NCI-H1436 treated with DMSO at 0.1 percent for 48 hours (cell line): Measurements from ENCODE around the gene CTNNA2.
A peak's percentile ranks its signal among the peaks of the same experiment; 100 is the strongest.

ENCODE experiments used
- DNase-seq: peaks from one replicate; lab custom pipeline; 2025; lab: John Stamatoyannopoulos, UW

The CTNNA2 gene

DNA sequence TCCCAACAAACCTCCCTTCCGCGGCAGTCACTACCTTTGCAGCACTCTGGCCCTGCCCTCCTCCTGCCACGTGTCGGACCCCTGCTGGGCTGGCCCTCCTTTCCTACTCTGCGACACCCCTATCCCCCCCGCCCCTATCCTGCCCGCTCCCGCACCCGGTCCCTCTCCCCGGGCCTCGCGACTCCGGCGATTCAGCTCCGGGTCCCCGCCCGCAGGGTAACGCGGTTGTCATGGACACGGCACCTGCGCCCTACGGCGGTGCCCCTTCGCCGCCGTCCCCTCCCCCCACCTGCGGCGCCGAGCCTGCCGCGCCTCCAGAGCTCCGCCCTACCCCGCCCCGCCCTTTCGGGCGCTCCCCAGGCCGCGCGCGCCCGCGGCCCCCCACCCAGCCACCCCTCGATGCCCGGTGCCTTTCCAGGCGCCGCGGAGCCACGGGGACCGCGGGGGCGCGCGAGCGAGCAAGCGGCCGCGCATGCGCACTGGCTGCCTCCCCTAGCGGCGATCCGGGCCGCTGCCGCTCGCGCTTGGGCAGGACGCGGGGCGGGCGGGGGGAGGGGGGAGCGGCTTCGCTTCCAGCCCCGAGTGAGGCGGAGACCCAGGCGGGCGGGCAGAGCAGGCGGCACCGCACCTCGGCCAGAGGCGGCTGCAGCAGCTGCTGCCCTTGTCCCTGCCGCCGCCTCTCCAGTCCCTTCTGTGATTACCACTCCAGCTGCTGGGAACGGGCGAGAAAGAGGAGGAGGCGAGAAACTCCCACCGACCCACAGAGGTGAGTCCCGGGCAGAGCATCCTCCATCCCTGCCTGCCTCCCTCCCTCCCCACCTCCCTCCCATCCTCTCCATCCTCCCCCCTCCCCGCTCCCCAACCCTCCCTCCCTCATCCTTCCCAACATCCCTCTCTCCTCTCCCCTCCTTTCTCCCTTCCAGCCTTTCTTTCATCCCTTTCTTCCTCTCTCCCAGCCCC, at the start of gene CTNNA2:
Gene CTNNA2 (plus strand): TSS at position 610 of the 960 bp plus-strand sequence.
- DNase-seq, result peak; percentile 19

DNA sequence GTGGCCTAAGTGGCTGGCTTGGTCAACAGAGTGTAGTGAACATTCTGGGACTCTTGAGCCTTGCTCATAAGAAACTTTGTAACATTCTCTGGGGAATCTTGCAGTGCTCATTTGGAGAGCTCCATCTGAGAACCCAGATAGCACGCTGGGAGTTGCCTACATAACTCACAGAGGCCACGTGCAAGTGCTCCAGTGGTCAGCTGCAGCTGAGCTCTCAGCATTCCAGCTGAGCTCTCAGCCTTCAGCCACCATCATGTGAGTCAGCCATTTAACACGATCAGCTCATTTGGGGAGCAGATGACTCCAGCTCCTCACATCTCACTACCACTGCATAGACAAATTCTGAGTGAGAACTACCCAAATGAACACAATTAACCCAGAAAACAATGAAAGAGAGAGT, 25.5 kb upstream of the CTNNA2 start:
- no peak for DNase-seq

DNA sequence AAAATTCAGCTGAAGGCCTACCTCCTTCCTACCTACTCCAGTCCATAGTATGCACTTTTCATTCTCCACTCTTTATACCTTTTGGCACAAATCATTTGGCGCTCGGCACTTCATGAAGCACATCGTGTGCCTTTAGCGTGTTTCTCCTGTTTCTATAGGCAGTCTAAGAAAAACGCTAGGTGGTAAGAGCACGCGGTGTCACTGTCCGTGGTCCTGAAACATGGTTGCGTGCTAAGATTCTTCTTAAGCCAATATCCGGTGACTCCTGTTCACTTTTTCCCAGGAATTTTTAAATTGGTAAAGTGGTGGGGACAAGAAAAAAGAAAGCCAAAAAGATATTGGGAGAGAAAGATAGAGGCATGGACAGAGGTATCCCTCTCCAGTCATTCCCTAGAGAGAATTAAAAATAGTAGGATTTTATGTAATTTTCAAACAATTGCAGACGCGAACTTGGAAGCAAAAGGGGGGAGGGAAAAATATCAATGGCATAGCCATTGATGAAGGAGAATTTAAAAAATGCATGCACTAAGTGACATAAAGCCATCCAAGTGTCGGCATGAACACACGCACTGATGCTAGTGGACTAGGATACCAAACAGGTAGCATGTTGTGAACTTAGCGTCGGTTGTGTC, 1.4 kb upstream of the CTNNA2 start:
- no peak for DNase-seq

DNA sequence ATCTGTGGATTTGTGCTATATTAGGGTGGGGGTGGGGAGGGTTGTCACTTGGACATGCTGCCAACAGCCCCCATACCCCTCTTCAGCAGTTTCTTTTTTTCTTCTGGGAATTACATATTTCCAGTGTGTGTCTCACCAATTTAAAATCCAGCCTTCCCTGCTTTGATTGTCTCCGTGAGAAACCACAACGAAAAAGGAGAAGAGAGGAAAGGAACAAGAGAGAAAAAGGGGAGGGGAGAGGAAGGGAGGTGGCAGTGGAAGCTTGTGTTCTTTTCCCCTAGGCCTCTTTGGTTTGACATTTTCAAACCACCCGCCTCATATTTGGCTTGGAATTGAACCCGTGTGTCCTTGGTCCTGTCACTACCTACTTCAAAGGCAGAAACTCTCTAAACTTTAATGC, 860 bp downstream of the CTNNA2 start:
- no peak for DNase-seq

DNA sequence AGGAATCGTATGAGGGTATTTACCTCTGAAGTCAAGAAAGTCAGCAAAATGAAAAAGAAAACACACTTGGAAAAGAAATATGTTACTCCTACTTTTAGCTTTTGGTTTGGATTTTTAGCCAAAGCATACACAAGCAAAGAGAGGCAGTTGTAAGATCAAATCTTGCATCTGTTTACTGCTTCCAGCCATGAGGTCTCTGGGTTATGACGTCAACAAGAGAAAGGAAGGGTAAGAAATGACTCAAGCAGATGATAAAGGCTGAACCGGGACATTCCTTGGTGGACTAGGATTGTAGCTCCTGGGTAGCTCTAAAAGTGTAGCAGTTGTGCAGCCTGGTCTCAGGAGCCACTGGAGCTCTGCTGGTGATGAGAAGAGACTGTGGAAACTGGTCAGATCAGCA, 16.8 kb downstream of the CTNNA2 start:
- no peak for DNase-seq

DNA sequence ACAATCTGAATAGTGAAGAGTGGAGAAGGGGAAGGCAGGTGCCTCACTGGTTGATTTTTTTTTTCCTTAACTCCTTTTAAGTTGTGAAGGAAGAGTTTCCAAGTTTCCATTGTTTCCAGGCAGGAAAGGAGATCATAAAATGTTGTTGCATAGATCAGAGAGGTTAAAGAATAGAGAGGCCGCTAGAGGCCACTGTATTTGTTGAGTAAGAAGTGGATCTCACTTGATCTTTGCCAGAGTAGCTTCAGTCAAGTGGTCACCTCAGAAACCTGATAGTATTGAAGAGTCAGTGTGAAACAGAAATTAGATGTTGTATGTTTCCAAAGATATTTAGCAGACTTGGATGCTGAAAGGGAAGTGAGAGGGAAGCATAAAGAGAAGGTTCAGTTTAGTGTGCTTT, 17.6 kb downstream of the CTNNA2 start:
- no peak for DNase-seq

DNA sequence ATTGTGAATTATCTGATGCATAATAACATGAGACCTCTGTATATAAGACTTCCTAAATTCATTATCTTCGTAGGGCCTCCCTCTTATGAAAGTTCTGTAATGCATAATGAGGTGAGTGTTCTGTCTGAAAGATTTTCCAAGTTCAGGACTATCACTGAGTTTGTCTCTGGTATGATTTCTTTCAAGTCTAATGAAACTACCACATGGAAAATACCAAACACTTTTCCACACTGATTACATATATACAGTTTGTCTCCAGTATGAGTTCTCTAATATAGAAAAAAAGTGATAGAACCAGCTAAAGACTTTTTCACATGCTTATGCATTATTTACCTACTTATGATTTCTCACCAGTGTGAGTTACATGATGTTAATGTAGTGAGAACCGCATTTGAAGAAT, 34.7 kb downstream of the CTNNA2 start:
- no peak for DNase-seq

DNA sequence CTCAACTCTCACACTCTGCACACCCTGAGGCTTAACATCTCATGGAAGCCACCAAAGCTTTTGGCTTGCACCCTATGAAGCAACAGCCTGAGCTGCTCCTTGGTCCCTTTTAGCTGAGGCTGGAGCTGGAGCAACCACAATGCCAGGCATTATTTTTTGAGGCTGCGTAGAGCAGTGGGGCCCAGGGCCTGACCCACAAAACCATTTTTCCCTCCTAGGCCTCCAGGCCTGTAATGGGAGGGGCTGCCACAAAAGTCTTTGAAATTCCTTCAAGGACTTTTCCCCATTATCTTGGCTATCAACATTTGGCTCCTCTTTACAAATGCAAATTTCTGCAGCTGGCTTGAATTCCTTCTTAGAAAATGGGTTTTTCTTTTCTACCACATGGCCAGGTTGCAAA, 39.8 kb downstream of the CTNNA2 start:
- DNase-seq, result no peak

DNA sequence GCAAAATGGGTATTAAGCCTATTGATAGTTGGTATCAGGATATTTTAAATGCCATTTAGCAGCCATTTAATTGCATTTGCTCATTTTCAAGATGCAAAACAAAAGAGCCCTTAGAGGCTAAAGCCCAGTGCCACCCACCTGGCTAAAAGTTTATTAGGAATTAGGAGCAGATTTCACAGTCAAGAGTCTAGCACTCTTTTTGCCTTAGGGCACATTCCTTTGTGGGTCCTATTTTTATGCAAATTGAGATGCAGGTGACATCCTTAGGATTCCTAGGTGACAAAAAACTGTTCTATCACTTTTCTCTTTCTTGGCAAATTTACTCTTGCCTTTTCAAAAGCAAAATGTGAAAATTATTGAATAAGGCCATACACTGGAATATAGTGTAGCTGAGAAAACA, 42.0 kb downstream of the CTNNA2 start:
- no peak for DNase-seq

DNA sequence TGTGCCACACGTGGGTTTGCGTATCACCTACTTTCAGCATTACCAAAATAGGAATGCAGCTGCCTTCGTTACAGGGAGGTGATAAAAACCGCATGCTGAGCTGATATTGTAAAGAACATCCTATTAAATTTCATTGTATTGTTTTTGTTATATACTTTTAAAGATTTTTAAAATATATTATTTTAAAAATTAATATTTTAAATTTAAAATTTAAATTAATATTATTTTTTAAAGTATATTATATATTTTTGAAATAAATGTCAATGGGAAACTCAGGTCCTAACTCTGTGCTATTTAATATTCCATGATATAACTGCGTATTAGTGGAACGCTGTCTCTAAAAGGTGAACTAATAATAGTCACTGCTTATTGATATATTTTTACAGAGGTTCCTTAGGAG, 51.2 kb downstream of the CTNNA2 start:
- no peak for DNase-seq

DNA sequence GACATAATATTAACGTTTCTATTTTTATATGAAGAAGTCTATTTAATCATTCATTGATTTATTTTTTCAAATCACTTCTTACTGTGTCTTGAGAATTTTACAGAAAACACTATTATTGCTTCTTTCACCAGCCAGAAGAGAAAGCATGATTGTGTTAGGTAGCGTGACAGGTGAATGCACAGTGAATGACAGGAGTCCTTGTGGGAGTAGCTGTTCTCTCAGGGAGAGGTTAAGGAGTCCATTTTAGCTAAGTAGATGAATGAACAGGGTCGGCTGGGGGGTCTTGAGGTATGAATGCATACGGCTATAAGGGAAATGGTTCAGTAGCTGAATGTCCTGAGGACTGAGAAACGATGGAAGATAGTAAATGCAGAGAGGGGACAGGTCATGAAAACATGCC, 56.2 kb downstream of the CTNNA2 start:
- no peak for DNase-seq

DNA sequence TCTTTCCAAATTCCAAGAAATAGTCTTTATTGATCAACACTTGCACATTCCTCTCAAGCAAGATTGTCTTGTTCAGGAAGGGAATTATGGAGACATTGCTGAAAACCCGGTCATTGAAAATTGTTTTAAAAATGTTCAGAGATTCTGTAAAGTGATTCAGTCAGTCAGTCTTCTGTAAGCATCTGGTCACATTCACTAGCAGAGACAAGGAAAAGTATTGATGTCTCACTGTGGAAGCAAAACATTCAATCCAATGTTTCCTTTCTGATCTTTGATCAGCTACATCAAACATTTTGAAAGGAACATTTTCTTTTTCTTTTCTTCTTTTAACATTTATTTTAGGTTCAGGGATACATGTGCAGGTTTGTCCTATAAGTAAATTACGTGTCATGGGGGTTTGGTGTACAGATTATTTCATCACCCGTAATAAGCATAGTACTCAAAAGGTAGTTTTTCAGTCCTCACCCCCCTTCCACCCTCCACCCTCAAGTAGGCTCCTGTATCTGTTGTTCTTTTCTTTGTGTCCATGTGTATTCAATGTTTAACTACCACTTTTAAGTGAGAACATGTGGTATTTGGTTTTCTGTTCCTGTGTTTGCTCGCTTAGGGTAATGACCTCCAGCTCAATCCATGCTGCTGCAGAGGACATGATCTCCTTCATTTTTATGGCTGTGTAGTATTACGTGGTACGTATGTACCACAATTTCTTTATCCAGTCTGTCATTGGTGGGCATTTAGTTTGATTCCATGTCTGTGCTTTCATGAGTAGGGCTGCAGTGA, 61.2 kb downstream of the CTNNA2 start:
- no peak for DNase-seq

DNA sequence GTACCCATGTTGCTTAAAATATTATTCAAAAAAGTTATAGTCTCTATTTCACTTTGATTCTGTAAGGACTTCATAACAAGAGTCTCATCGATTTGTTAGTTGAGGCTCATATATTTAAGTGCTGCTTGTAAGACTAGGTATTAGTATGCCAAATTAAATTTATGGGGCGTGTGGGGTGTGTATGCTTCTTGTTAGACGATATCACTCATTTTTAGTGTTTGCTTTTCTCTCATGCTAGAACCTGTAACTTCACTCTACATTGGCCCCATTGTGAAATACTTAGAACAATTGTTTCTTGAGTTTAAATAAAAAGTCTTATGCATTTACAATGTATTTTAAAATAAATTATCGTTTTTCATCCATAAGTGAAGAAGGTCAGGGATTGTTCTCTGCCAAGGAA, 63.6 kb downstream of the CTNNA2 start:
- DNase-seq, result no peak

DNA sequence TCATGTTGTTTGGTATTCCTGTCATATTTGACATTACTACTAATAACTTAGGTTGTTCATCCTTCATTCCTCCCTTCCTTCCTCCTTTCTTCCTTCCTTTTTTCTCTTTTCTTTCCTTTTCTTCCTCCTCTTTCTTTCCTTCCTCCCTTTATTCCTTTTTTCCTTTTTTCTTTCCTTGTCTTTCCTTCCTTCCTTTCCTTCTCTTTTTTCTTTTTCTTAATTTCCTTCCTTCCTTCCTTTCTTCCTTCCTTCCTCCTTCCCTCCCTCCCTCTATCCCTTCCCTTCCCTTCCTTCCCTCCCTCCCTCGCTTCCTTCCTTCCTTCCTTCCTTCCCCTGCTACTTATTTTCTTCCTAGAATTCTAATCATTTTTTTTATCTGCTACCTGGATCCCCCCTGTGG, 66.1 kb downstream of the CTNNA2 start:
- DNase-seq, result no peak

DNA sequence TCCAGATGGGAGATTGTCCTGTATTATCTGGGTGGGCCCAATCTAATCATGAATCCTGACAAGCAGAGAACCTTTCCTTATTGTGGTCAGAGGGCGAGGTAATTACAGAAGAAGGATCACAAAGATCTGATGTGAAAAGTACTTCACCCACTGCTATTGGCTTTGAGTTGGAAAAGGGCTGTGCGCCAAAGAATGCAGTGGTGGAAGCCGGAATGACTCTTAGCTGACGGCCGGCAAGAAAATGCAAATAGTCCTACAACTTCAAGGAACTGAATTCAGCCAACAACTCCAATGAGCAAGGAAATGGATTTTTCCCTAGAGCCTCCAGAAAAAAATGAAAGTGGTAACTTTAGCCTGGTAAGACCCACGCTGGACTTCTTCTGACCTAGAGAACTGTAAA, 67.3 kb downstream of the CTNNA2 start:
- no peak for DNase-seq

DNA sequence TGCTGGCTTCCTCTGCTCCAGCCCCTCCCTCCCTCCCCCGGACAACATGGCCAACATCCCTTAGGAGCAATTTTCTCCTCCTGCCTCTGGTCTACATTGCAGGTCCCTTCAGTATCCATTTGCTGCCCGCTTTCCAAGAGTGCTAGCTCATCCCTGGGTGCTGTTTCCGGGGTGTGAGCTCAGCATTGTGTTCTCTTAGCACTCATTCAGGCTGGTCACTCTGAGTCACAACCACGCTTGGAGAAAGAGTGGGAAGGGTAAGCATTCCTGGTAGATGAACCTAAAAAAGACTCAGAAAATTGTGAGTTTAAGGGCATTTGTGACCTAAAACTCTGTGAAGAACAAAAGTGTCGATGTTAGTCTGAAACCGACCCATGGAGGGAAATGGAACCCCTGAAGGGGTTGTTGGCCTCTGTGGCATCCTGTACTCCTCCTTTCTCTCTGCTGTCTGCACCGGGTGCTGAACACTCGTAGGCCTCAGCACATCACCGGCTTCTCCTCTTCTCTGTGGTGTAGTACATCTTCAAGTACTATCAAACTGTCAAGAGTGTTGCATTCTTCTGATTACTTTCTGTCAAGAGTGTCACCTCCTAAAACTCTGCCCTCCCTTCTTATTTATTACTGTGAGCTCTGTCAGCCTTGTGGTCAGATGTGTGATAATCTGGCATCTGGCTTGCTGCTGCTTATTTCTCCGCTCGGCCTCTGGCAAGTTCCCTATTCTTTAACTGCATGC, 73.0 kb downstream of the CTNNA2 start:
- DNase-seq, result no peak

DNA sequence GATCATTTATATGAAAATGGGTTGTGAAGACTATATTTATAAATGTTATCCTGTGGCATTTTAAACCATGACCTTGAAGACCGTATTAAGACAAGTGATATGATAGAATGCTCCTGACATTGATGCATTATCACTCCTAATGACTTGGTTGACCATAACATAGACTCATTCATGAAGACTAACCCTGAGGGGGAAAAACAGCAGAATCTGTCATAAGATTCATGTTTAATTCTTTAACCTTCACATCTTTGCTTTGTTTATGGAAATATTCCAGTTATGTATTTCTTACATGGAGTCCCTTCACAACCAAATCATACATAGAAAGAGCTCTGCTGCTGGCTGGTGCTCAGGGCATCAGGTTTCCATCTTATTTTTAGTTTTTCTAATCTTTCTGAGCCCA, 78.4 kb downstream of the CTNNA2 start:
- DNase-seq, result no peak

DNA sequence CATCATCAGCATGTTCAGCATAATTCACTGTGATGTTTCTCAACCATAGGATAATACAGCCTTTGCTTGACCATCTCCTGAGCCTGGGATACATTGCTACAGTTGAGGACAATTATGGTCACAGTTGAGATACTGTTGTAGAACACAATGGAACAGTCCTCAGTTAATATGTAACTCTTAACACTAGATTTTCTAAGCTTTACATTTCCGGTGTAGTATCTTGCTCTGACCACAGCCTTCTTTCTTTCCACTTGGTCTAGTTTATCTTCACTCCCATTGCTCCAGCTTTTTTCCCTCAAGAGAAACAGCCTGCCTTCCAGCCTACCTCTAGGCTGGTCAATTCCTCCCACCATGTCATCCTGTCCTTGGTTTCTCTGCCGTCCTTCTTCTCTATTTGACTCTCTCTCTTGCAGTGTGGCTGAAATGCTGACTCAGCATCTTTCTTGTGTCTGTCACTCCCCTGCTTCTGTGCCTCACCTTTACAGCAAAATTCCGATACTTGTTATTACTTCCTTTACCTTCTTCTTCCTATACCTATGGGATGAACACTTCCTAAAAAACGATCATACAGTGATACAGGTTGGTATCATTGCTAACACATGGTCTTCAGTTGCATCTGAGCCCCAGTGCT, 80.5 kb downstream of the CTNNA2 start:
- DNase-seq, result no peak

DNA sequence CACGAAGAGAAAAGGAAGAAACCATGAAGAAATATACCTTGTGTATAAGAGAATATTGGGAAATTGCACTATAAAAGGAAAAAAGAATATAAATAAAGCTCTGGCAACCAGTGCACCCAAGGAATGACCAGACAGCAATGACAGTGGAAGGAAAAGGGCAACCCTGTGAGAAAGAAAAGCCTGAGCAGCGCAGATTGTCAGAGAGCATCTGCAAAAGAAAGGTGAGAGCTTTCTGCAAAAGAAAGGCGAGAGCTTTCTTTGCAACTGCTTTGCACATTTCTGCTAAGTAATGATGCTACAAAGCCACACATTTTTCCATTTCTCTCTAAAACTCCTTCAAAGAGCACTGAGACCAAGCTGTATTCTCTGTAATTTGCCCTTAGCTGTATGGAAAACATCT, 83.6 kb downstream of the CTNNA2 start:
- DNase-seq, result no peak

DNA sequence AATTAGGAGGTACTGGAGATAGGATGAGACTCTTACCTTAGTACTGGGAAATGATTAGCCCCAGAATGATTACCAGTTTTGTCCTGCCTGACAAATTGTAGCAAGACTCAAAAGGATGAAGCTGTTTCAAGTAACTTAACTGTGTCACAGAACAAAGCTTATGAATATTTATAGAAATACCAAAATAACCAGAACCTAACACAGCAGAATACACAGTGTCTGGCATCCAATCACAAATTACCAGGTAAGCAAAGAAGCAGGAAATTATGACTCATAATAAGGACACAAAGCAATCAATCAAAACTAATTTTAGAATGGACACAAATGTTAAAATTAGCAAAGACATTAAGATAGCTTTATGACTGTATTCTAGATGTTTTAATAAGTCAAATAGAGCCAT, 91.9 kb downstream of the CTNNA2 start:
- DNase-seq, result no peak

DNA sequence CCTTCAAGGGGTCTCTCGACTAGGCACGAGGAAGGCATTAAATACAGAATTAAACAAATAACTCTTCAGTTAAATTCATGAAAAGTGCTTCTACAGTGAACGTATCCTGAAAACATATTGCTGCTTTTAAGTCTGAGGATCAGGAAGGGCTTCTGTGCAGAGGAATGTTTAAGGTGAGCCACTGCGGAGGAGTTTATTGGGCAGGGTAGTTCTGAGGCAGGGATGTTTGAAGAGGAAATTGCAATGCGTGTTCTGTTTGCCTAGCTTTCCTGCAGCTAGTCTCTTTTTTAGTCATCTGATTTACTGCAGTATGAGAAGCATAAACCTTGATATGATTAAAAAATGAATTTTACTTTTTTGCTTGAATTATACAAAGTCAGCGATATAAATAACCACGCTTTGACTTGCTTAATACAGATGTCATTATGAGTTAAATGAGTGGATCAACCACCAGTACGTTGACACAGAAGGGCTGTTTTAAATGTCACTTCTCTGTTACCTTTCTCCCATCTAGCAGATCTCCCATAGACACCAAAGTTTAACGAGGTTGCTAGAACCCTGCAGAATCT, 98.7 kb downstream of the CTNNA2 start:
- DNase-seq, result no peak
